ENCODE results near the gene SLC25A19.

GRCh38 chr17:75288359-75288758 lies 874 bp downstream of the SLC25A19 start:
- TF ChIP-seq SUZ12 (IDR thresholded peaks at IDR 0.05; ENCODE audit: extremely low read depth, insufficient read depth, insufficient read length) (no peak), ZNF274 (IDR thresholded peaks at IDR 0.05; ENCODE audit: low read depth, low read length) (no peak), YY1 (IDR thresholded peaks at IDR 0.05; ENCODE audit: insufficient read depth, insufficient read length) (no peak)
